GM18870 (cell line): ENCODE data around the gene SRRT.
"Not testable (repeated sequence)": the region's sequence is repeated elsewhere in the genome, so short reads cannot be mapped to it uniquely, and the experiment has no call there.

Source experiments
- ATAC-seq: cut with Tn5 transposase; IDR thresholded peaks from one replicate; pipeline ENCODE4 v1.9.1; 2021; ENCODE audit warnings: moderate library complexity; ENCODE audit not compliant: unreplicated experiment

The SRRT gene

GRCh38 chr7:100921039-100921438 is 46.1 kb downstream of the SRRT start:
- ATAC-seq, result no peak

GRCh38 chr7:100923616-100924015 is 48.7 kb downstream of the SRRT start:
- ATAC-seq, result not testable (repeated sequence)

GRCh38 chr7:100929808-100930174 is 54.9 kb downstream of the SRRT start:
- no peak for ATAC-seq

GRCh38 chr7:100933734-100934133 is 58.8 kb downstream of the SRRT start:
- no peak for ATAC-seq

GRCh38 chr7:100935381-100935780 is 60.5 kb downstream of the SRRT start:
- ATAC-seq, result not testable (repeated sequence)

GRCh38 chr7:100936167-100936566 is 61.3 kb downstream of the SRRT start:
- ATAC-seq, result not testable (repeated sequence)
